ENCODE measurements around the gene KCNK4.

DNA sequence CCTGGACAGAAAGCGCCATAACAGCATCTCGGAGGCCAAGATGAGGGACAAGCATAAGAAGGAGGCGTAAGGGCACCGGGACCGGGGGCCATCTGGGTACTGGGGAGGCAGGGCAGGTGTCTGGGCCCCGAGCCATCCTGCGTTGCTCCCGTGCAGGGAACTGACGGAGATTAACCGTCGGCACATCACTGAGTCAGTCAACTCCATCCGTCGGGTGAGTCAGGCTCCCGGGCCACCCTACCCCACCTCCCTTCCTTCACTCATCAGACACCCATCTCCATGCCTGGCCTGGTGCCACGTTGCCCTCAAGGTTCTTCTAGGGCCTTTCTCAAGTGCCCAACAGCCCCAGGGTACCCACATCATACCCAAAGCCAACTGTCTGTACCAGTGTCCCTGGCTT is 24.8 kb upstream of the KCNK4 start:
- TF ChIP-seq EZH2phosphoT487 (IDR thresholded peaks at IDR 0.05; ENCODE audit: insufficient read depth, low read depth) (no peak), EZH2 (IDR thresholded peaks at IDR 0.05; ENCODE audit: insufficient read depth, poor library complexity, severe bottlenecking) (no peak)
